Loucy (cell line): ENCODE results near the gene EXOSC10.
"Not testable (repeated sequence)": the region's sequence is repeated elsewhere in the genome, so short reads cannot be mapped to it uniquely, and the experiment has no call there.

Source experiments
- EZH2phosphoT487 ChIP-seq: fragments of 200-600 bp; IDR thresholded peaks from 2 replicates; pipeline ENCODE4 v1.6.1; 2018; ENCODE audit warnings: antibody characterized with exemption, mild to moderate bottlenecking, moderate library complexity, borderline replicate concordance
- TF ChIP-seq, protein P1 (sequence below): fragments of 200-600 bp; sonication (generic); conservative IDR thresholded peaks from 2 replicates; pipeline ENCODE4 v1.5.1; 2014; ENCODE audit warnings: mild to moderate bottlenecking, antibody characterized with exemption, low read length

DNA sequence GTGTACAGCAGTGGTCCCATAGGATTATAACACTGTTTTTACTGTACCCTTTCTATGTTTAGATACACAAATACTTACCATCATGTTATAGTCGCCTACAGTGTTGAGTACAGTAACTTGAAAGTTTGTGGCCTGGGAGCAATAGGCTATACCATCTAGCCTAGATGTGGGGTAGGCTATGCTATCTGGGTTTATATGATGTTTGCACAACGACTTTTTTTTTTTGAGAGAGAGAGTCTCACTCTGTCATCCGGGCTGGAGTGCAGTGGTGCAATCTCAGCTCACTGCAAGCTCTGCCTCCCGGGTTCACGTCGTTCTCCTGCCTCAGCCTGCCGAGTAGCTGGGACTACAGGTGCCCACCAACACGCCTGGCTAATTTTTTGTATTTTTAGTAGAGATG is 80.3 kb downstream of the EXOSC10 start:
- TF ChIP-seq, protein P1, sequence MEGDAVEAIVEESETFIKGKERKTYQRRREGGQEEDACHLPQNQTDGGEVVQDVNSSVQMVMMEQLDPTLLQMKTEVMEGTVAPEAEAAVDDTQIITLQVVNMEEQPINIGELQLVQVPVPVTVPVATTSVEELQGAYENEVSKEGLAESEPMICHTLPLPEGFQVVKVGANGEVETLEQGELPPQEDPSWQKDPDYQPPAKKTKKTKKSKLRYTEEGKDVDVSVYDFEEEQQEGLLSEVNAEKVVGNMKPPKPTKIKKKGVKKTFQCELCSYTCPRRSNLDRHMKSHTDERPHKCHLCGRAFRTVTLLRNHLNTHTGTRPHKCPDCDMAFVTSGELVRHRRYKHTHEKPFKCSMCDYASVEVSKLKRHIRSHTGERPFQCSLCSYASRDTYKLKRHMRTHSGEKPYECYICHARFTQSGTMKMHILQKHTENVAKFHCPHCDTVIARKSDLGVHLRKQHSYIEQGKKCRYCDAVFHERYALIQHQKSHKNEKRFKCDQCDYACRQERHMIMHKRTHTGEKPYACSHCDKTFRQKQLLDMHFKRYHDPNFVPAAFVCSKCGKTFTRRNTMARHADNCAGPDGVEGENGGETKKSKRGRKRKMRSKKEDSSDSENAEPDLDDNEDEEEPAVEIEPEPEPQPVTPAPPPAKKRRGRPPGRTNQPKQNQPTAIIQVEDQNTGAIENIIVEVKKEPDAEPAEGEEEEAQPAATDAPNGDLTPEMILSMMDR: not testable (repeated sequence)
- not testable (repeated sequence) for TF ChIP-seq EZH2phosphoT487
